ENCODE measurements around the gene MED8.

The MED8 gene

GRCh38 chr1:43423672-43424550 is 34.3 kb upstream of the MED8 start:
- Histone ChIP-seq H3K4me3 (no peak overlapping the region), H3K4me1 (no peaks in the 10 kb centered on the region), H3K4me2 (no peak overlapping the region), H3K36me3 (peaks cover 97 to 99% (median 98%) of the 10 kb centered on the region in 11 experiments), H3K9ac (no peak overlapping the region), H3K27ac (no peak overlapping the region), H3K9me3 (replicated peaks in 1 of 11) (no peaks in the 10 kb centered on the region), H4K20me1 (peaks cover 0 to 45% (median 0%) of the 10 kb centered on the region in 11 experiments; a peak in 5 of 22 replicates), H3K27me3 (no peaks in the 10 kb centered on the region)
- TF ChIP-seq Cebpa-rat (IDR thresholded peaks at IDR 0.05): no peak

- H3K36me3 ChIP-seq: peaks cover 97 to 99% (median 98%) of the 10 kb centered on the region in 11 experiments
- no peaks in the 10 kb centered on the region for H3K27me3 ChIP-seq
- H4K20me1 ChIP-seq: peaks cover 0 to 50% (median 0%) of the 10 kb centered on the region in 11 experiments; a peak in 5 of 22 replicates
- no peak overlapping the region for H3K27ac ChIP-seq
- no peak overlapping the region for H3K9ac ChIP-seq
- H3K4me3 ChIP-seq: no peak overlapping the region
- H3K9me3 ChIP-seq (replicated peaks in 1 of 11): no peaks in the 10 kb centered on the region
- no peak for TF ChIP-seq Cebpa-rat (IDR thresholded peaks at IDR 0.05)
- H3K4me1 ChIP-seq: no peaks in the 10 kb centered on the region
- H3K4me2 ChIP-seq: no peak overlapping the region
Measured at GRCh38 chr1:43422995-43423671, 33.5 kb upstream of the MED8 start.

GRCh38 chr1:43421976-43422750 is 32.6 kb upstream of the MED8 start:
- Histone ChIP-seq H3K4me3 (no peak overlapping the region), H3K27ac (no peak overlapping the region), H3K4me1 (no peaks in the 10 kb centered on the region), H3K27me3 (no peaks in the 10 kb centered on the region), H3K9me3 (replicated peaks in 1 of 11) (no peaks in the 10 kb centered on the region), H3K9ac (no peak overlapping the region), H4K20me1 (peaks cover 0 to 50% (median 0%) of the 10 kb centered on the region in 11 experiments; a peak in 5 of 22 replicates), H3K36me3 (peaks cover 97 to 99% (median 98%) of the 10 kb centered on the region in 11 experiments), H3K4me2 (no peak overlapping the region)
- TF ChIP-seq Cebpa-rat (IDR thresholded peaks at IDR 0.05): no peak

GRCh38 chr1:43421396-43421795 is 31.8 kb upstream of the MED8 start:
- peaks cover 0 to 50% (median 0%) of the 10 kb centered on the region in 11 experiments; a peak in 5 of 22 replicates for H4K20me1 ChIP-seq
- H3K4me3 ChIP-seq: no peak overlapping the region
- no peaks in the 10 kb centered on the region for H3K27me3 ChIP-seq
- H3K9me3 ChIP-seq (replicated peaks in 1 of 11): no peaks in the 10 kb centered on the region
- H3K4me2 ChIP-seq: no peak overlapping the region
- no peak overlapping the region for H3K27ac ChIP-seq
- TF ChIP-seq Cebpa-rat (IDR thresholded peaks at IDR 0.05): no peak
- no peak overlapping the region for H3K9ac ChIP-seq
- H3K36me3 ChIP-seq: peaks cover 97 to 99% (median 98%) of the 10 kb centered on the region in 11 experiments
- H3K4me1 ChIP-seq: no peaks in the 10 kb centered on the region

GRCh38 chr1:43420874-43421273 is 31.3 kb upstream of the MED8 start:
- Histone ChIP-seq H3K9me3 (replicated peaks in 1 of 11) (no peaks in the 10 kb centered on the region), H3K27ac (no peak overlapping the region), H4K20me1 (peaks cover 0 to 50% (median 0%) of the 10 kb centered on the region in 11 experiments; a peak in 5 of 22 replicates), H3K4me1 (no peaks in the 10 kb centered on the region), H3K4me3 (no peak overlapping the region), H3K27me3 (no peaks in the 10 kb centered on the region), H3K9ac (no peak overlapping the region), H3K4me2 (no peak overlapping the region), H3K36me3 (peaks cover 97 to 99% (median 98%) of the 10 kb centered on the region in 11 experiments)
- TF ChIP-seq Cebpa-rat (IDR thresholded peaks at IDR 0.05): no peak

GRCh38 chr1:43419627-43420425 is 30.2 kb upstream of the MED8 start:
- peaks cover 96 to 99% (median 98%) of the 10 kb centered on the region in 11 experiments for H3K36me3 ChIP-seq
- H3K9me3 ChIP-seq (replicated peaks in 1 of 11): no peaks in the 10 kb centered on the region
- no peak overlapping the region for H3K27ac ChIP-seq
- H3K4me3 ChIP-seq: no peak overlapping the region
- H4K20me1 ChIP-seq: peaks cover 0 to 50% (median 0%) of the 10 kb centered on the region in 11 experiments; a peak in 6 of 22 replicates
- no peak overlapping the region for H3K9ac ChIP-seq
- no peaks in the 10 kb centered on the region for H3K4me1 ChIP-seq
- TF ChIP-seq Cebpa-rat (IDR thresholded peaks at IDR 0.05): no peak
- no peak overlapping the region for H3K4me2 ChIP-seq
- no peaks in the 10 kb centered on the region for H3K27me3 ChIP-seq

- H3K27ac ChIP-seq: no peak overlapping the region
- no peaks in the 10 kb centered on the region for H3K27me3 ChIP-seq
- H4K20me1 ChIP-seq: peaks cover 0 to 42% (median 0%) of the 10 kb centered on the region in 11 experiments; a peak in 4 of 22 replicates
- no peaks in the 10 kb centered on the region for H3K4me1 ChIP-seq
- no peak overlapping the region for H3K9ac ChIP-seq
- no peak overlapping the region for H3K4me3 ChIP-seq
- no peak overlapping the region for H3K4me2 ChIP-seq
- peaks cover 86 to 93% (median 89%) of the 10 kb centered on the region in 11 experiments for H3K36me3 ChIP-seq
- no peaks in the 10 kb centered on the region for H3K9me3 ChIP-seq (replicated peaks in 1 of 11)
- no peak for TF ChIP-seq Cebpa-rat (IDR thresholded peaks at IDR 0.05)
Measured at GRCh38 chr1:43418858-43419257, 29.3 kb upstream of the MED8 start.

GRCh38 chr1:43415901-43416300 is 26.3 kb upstream of the MED8 start:
- H3K4me1 ChIP-seq: no peaks in the 10 kb centered on the region
- peaks cover 67 to 89% (median 80%) of the 10 kb centered on the region in 11 experiments for H3K36me3 ChIP-seq
- no peaks in the 10 kb centered on the region for H3K9me3 ChIP-seq (replicated peaks in 1 of 11)
- no peak for TF ChIP-seq Cebpa-rat (IDR thresholded peaks at IDR 0.05)
- peaks cover 0 to 21% (median 0%) of the 10 kb centered on the region in 11 experiments; a peak in 3 of 22 replicates for H4K20me1 ChIP-seq
- no peak overlapping the region for H3K4me2 ChIP-seq
- no peaks in the 10 kb centered on the region for H3K27me3 ChIP-seq
- H3K4me3 ChIP-seq: no peak overlapping the region
- no peak overlapping the region for H3K27ac ChIP-seq
- no peak overlapping the region; a peak in 1 of 22 replicates for H3K9ac ChIP-seq

All from BLaER1 treated with 17β-estradiol and CSF1 and Interleukin-3, amounts not matched to agents 10 nM and 100 nM (cell line).